ENCODE results near the gene ZNF888.
"Not testable (repeated sequence)": the region's sequence is repeated elsewhere in the genome, so short reads cannot be mapped to it uniquely, and the experiment has no call there.

ZNF888 gene

DNA sequence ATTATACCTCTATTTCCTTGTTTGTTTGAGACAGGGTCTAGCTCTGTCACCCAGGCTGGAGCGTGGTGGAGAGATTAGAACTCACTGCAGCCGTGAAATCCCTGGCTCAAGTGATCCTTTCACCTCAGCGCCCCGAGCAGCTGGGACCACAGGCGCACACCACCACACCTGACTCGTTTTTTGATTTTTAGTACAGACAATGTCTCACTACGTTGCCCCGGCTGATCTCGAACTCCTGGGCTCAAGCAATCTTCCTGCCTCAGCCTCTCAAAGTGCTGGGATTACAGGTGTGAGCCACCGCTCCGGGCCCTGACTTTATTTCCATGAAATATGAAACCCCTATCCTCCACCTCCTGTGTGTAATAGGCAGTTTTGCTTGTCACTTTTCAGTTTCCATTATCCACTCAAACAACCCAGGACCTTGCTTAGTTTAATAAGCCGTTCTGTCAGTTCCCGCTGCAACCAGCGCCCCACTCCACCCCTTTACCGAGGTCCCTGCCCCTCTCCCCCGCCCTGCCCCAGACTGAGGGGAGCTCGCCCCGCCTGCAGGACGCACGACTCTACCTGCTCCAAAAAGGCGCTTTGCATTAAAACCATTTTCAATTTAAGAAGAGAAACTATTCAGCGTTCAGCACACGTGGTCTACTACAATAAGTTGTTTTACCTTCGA, 22.6 kb upstream of the ZNF888 start:
- Mint-ChIP-seq H3K9me3 (peaks cover 8% of the 10 kb centered on the region), H3K27ac (ENCODE audit: low read depth) (no peak overlapping the region), H3K4me3 (no peak overlapping the region), H3K36me3 (ENCODE audit: insufficient read depth) (peaks cover 11% of the 10 kb centered on the region), H3K4me1 (peaks cover 14% of the 10 kb centered on the region), H3K27me3 (no peaks in the 10 kb centered on the region)
- DNase-seq (ENCODE audit: low spot score in 2 of 2) (no peak), ATAC-seq (replicated peaks; ENCODE audit: extremely low read depth, poor library complexity, severe bottlenecking) (no peak)

DNA sequence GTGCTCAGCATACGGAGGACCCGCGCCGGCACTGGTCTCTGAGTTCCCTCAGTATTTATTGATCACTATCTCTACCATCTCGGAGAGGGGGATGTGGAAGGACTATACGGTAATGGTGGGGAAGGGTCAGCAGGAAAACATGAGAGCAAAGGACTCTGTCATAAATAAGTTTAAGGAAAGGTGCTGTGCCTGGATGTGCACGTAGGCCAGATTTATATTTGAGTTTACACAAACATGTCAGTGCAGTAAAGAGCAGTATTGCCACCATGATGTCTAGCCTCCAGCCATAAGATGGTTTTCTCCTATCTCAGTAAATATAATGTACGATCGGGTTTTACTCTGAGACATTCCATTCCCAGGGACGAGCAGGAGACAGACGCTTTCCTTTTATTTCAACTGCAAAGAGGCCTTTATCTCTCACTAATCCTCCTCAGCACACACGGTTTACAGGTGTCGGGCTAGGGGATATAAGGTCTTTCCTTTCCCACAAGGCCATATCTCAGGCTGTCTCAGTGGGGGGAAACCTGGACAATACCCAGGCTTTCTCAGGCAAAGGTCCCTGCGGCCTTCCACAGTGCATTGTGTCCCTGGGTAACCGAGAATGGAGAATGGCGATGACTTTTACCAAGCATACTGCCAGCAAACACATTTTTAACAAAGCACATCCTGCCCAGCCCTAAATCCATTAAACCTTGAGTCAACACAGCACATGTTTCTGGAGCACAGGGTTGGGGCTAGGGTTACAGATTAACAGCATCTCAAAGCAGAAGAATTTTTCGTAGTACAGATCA, 21.7 kb upstream of the ZNF888 start:
- DNase-seq (ENCODE audit: low spot score in 2 of 2); H3K9me3 Mint-ChIP-seq; H3K27ac Mint-ChIP-seq (ENCODE audit: low read depth); H3K4me3 Mint-ChIP-seq; ATAC-seq (replicated peaks; ENCODE audit: extremely low read depth, poor library complexity, severe bottlenecking); H3K36me3 Mint-ChIP-seq (ENCODE audit: insufficient read depth); H3K27me3 Mint-ChIP-seq: not testable (repeated sequence)
- H3K4me1 Mint-ChIP-seq = peaks cover 14% of the 10 kb centered on the region

DNA sequence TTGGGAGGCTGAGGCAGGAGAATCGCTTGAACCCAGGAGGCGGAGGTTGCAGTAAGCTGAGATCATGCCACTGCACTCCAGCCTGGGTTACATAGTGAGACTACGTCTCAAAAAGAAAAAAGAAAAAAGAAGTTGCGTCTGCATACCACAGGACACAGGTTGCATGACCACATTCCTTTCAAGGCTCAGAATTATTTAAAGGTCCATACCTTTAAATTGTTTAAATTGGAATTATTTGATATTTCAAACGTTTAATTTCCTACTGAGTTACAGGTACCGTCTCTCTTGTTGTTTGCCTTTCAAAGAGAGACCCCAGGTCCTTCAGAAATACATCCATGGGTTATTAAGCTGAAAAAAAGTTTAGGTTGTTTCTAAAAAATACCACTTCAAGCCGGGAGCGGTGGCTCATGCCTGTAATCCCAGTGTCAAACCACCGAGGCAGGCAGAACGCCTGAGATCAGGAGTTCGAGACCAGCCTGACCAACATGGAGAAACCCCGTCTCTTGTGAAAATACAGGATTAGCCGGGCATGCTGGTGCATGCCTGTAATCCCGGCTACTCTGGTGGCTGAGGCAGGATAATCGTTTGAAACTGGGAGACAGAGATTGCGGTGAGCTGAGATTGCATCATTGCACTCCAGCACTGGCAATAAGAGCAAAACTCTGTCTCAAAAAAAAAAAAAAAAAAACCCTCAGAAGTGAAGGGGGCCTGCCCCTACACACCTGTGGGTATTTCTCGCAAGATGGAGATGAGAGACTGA, 20.8 kb upstream of the ZNF888 start:
- DNase-seq (ENCODE audit: low spot score in 2 of 2) (no peak), ATAC-seq (replicated peaks; ENCODE audit: extremely low read depth, poor library complexity, severe bottlenecking) (no peak)
- Mint-ChIP-seq H3K4me3 (no peak overlapping the region), H3K27me3 (no peaks in the 10 kb centered on the region), H3K27ac (ENCODE audit: low read depth) (no peak overlapping the region), H3K4me1 (peaks cover 18% of the 10 kb centered on the region), H3K36me3 (ENCODE audit: insufficient read depth) (peaks cover 9% of the 10 kb centered on the region), H3K9me3 (no peaks in the 10 kb centered on the region)

DNA sequence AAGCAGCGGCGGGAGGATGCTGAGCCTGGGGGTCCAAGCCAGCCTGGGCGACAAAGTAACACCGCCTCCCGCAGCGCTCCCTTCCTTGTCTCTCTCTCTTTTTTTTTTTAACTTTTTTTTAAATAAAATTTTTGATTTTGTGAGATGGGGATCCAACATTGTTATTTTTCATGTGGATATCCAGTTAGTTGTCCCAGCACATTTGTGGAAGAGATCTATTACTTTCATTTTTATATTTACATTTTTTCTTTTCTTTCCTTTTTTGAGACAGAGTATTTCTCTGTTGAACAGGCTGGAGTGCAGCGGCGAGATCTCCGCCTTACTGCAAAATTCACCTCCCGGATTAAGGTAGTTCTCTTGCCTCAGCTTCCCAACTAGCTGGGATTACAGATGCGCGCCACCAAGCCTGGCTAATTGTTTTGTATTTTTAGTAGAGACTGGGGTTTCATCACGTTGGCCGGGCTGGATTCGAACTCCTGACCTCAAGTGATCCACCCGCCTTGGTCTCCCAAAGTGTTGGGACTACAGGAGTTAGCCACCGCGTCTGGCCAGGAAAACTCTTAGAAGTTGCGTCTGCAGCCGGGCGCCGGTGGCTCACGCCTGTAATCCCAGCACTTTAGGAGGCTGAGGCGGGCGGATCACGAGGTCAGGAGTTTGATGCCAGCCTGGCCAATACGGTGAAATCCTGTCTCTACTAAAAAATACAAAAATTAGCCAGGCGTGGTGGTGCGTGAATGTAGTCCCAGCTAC, 20.1 kb upstream of the ZNF888 start:
- H3K4me3 Mint-ChIP-seq = peak overlapping the region; percentile 93
- no peak for DNase-seq (ENCODE audit: low spot score in 2 of 2)
- H3K27ac Mint-ChIP-seq (ENCODE audit: low read depth) = peak overlapping the region; percentile 90
- no peak for ATAC-seq (replicated peaks; ENCODE audit: extremely low read depth, poor library complexity, severe bottlenecking)
- peaks cover 25% of the 10 kb centered on the region for H3K4me1 Mint-ChIP-seq
- no peaks in the 10 kb centered on the region for H3K27me3 Mint-ChIP-seq
- H3K9me3 Mint-ChIP-seq = no peaks in the 10 kb centered on the region
- H3K36me3 Mint-ChIP-seq (ENCODE audit: insufficient read depth) = peaks cover 9% of the 10 kb centered on the region

DNA sequence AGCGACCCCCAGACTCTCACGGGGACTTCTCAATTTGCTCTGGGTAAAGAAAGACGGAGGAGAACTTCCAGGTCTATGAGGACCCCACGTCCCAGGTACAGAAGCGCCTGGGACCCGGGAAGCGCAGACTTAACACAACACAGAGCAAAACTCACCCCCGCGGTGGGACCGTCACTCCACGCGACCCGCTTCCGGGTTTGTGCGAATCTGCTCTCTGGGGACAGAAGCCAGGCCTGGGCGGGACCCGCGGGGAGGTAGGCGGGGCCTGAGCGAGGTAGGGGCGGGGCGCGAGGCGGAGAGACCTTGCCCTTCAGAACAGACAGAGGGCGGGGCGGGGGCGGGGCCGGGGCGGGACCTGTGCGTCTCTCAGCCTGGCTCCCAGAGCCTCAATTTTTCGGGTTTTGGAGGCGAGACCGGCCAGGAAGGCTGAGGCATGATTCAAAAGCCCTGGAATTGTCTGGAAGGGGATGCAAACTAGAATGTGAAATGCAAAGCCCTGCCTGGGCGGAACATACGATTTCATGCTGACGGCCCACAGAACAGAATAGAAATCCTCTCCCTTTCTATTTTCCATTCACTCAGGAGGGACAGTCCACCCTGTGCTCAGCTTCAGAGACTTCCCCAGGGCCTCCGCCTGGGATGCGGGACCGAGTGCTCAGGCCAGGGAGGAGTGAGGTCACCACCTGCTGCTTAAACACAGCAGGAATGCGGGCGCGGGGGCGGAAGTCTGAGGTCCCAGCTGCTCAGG, 19.3 kb upstream of the ZNF888 start:
- Mint-ChIP-seq H3K9me3 (no peaks in the 10 kb centered on the region), H3K27me3 (no peaks in the 10 kb centered on the region), H3K4me3 (peak overlapping the region; percentile 93), H3K36me3 (ENCODE audit: insufficient read depth) (peaks cover 9% of the 10 kb centered on the region), H3K27ac (ENCODE audit: low read depth) (peak overlapping the region; percentile 90), H3K4me1 (peaks cover 25% of the 10 kb centered on the region)
- peak; percentile 98 for ATAC-seq (replicated peaks; ENCODE audit: extremely low read depth, poor library complexity, severe bottlenecking)
- peak; percentile 97 to 99 for DNase-seq (ENCODE audit: low spot score in 2 of 2)

DNA sequence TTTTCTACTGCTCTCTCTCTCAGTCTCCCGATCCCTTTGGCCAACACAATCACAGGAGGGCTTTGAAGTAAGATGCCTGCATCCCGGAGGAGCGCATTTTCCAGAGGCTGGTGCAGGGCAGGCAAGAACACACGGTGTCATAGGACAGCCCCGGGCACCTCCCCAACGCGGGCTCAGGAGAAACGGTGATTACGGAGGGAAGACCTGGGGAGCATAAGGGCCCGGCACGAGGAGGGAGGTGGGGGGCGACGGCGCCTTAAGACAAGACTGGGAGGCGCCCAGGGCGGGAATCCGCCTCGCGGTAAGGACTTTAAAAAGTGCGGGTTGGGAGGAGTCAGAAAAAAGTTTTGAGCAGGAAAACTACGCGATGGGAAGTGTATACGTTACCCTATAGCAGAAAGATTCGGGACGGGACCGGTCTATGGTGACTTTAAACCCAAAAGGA, 18.7 kb upstream of the ZNF888 start:
- peak; percentile 37 for ATAC-seq (replicated peaks; ENCODE audit: extremely low read depth, poor library complexity, severe bottlenecking)
- Mint-ChIP-seq H3K36me3 (ENCODE audit: insufficient read depth) (peaks cover 9% of the 10 kb centered on the region), H3K27ac (ENCODE audit: low read depth) (peak overlapping the region; percentile 90)

DNA sequence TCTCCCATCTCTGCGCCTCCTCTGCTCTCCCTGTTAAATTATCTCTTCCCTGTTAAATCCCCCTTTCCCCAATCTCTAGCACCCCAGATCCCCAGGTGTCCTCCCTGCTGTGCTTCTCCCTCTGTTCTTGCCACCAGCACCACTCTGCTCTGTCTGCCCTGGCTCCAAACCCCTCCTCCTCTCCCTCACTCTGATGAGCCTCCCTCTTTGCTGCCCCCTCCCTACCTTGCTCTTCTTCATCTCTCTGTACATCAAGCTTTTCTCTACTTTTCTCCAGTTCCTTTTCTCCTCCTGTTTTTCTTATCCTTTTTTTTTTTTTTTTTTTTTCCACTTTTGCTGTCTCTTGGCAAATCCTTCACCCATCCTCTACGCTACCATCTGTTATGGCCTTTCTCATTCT, 18.3 kb upstream of the ZNF888 start:
- not testable (repeated sequence) for H3K9me3 Mint-ChIP-seq; H3K36me3 Mint-ChIP-seq (ENCODE audit: insufficient read depth); DNase-seq (ENCODE audit: low spot score in 2 of 2); ATAC-seq (replicated peaks; ENCODE audit: extremely low read depth, poor library complexity, severe bottlenecking); H3K27me3 Mint-ChIP-seq
- Mint-ChIP-seq H3K4me1 (peaks cover 29% of the 10 kb centered on the region), H3K27ac (ENCODE audit: low read depth) (peak overlapping the region; percentile 90), H3K4me3 (peak overlapping the region; percentile 93)

More for the DNA sequence above, 18.7 kb upstream of the ZNF888 start:
- DNase-seq (ENCODE audit: low spot score in 2 of 2) = no peak
- Mint-ChIP-seq H3K4me1 (peaks cover 25% of the 10 kb centered on the region), H3K4me3 (peak overlapping the region; percentile 93), H3K9me3 (no peaks in the 10 kb centered on the region), H3K27me3 (no peaks in the 10 kb centered on the region)

DNA sequence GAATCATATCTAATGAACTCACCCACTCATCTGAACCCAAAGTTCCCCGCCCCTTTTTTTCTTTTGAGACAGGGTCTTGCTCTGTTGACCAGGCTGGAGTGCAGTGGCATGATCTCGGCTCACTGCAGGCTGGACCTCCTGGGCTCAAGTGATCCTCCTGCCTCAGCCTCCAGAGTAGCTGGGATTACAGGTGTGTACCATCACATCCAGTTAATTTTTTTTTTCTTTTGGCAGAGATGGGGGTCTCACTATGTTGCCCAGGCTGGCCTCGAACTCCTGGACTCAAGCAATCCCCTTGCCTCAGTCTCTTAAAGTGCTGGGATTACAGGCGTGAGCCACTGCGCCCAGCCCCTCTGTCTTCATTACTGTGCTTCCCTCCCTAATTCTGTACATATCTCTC, 17.7 kb upstream of the ZNF888 start:
- Mint-ChIP-seq H3K27ac (ENCODE audit: low read depth) (peak overlapping the region; percentile 90), H3K4me3 (peak overlapping the region; percentile 93), H3K4me1 (peaks cover 32% of the 10 kb centered on the region)
- not testable (repeated sequence) for DNase-seq (ENCODE audit: low spot score in 2 of 2); H3K36me3 Mint-ChIP-seq (ENCODE audit: insufficient read depth); H3K27me3 Mint-ChIP-seq; H3K9me3 Mint-ChIP-seq; ATAC-seq (replicated peaks; ENCODE audit: extremely low read depth, poor library complexity, severe bottlenecking)

DNA sequence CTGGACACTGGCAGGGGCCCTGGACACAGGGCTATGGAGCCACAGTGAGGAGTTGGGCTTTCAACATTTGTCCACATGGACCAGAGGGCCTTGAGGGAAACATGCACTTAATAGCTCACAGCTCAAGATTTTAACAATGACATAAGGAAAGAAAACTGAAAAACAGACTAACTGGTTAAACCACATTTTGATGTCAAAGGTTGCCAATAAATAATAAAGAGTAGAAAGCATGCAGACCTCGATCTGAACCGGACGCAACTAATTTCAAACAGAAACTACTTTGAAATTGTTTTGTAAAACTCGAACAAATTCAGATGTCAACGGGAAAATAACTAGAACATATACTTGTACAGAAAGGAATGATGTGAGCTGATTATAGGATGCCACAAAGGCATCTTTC, 15.5 kb upstream of the ZNF888 start:
- Mint-ChIP-seq H3K27me3 (no peaks in the 10 kb centered on the region), H3K27ac (ENCODE audit: low read depth) (peak overlapping the region; percentile 20), H3K9me3 (no peaks in the 10 kb centered on the region), H3K4me3 (peak overlapping the region; percentile 52), H3K36me3 (ENCODE audit: insufficient read depth) (peaks cover 6% of the 10 kb centered on the region), H3K4me1 (peaks cover 32% of the 10 kb centered on the region)
- DNase-seq (ENCODE audit: low spot score in 2 of 2) (no peak), ATAC-seq (replicated peaks; ENCODE audit: extremely low read depth, poor library complexity, severe bottlenecking) (no peak)

DNA sequence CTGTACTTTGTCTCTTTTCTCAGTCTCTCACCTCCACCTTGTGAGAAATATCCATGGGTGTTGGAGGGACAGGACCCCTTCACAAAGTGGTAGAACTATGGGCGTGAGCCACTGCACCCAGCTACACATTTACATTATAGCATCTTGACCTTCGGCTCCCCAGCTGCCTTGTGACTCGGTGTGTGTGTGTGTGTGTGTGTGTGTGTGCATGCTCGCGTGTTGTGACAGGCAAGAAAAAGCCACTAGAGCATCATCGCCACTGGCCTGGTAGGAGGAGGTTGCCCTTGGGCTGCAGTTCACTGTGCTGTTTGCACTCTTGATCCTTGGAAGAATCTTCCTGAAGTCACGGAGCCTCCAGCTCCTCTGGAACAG, 13.7 kb upstream of the ZNF888 start:
- ATAC-seq (replicated peaks; ENCODE audit: extremely low read depth, poor library complexity, severe bottlenecking) (no peak), DNase-seq (ENCODE audit: low spot score in 2 of 2) (no peak)
- no peaks in the 10 kb centered on the region for H3K27me3 Mint-ChIP-seq
- no peaks in the 10 kb centered on the region for H3K9me3 Mint-ChIP-seq
- peak overlapping the region; percentile 75 for H3K27ac Mint-ChIP-seq (ENCODE audit: low read depth)
- no peak overlapping the region for H3K4me3 Mint-ChIP-seq
- H3K4me1 Mint-ChIP-seq = peaks cover 33% of the 10 kb centered on the region
- peaks cover 2% of the 10 kb centered on the region for H3K36me3 Mint-ChIP-seq (ENCODE audit: insufficient read depth)

DNA sequence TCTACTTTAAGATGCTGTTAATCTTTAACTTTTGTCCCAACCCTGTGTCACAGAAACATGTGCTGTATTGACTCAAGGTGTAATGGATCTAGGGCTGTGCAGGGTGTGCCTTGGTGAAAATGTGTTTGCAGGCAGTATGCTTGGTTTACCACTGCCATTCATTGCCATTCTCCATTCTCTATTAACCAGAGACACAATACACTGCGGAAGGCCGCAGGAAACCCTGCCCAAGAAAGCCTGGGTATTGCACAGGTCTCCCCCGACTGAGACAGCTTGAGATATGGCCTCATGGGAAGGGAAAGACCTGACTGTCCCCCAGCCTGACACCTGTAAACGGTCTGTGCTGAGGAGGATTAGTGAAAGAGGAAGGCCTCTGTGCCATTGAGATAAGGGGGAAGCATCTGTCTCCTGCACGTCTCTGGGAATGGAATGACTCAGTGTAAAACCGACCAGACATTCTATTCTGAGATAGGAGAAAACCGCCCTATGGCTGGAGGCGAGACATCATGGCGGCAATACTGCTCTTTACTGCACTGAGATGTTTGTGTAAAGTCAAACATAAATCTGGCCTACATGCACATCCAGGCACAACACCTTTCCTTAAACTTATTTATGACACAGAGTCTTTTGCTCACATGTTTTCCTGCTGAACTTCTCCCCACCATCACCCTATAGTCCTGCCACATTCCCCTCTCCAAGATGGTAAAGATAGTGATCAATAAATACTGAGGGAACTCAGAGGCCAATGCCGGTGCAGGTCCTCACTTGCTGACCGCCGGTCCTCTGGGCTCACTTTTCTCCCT, 13.1 kb upstream of the ZNF888 start:
- H3K4me3 Mint-ChIP-seq = no peak overlapping the region
- no peaks in the 10 kb centered on the region for H3K27me3 Mint-ChIP-seq
- no peaks in the 10 kb centered on the region for H3K9me3 Mint-ChIP-seq
- ATAC-seq (replicated peaks; ENCODE audit: extremely low read depth, poor library complexity, severe bottlenecking) (no peak), DNase-seq (ENCODE audit: low spot score in 2 of 2) (no peak)
- peaks cover 28% of the 10 kb centered on the region for H3K4me1 Mint-ChIP-seq
- H3K27ac Mint-ChIP-seq (ENCODE audit: low read depth) = peak overlapping the region; percentile 75
- H3K36me3 Mint-ChIP-seq (ENCODE audit: insufficient read depth) = no peaks in the 10 kb centered on the region

Measured in central memory CD8-positive, alpha-beta T cell (primary cell).